Mucosa of descending colon (tissue), 3 donors: ENCODE results near the gene MTG1. TPM values are rescaled to one million over a fixed set of nuclear protein-coding genes. Genes with fewer than 3 reads are reported as not detected.
A peak's percentile ranks its signal among the peaks of the same experiment; 100 is the strongest.

Source experiments
- ATAC-seq: fragments of 200-7000 bp; cut with Tn5 transposase; one replicate; pipeline ENCODE4 v1.9.1; 2020; ENCODE audit warnings: mild to moderate bottlenecking, moderate library complexity
- DNase-seq, 3 donors: peaks; one replicate each; pipeline ENCODE4 v3.0.0-alpha.2; 2020
- H3K36me3 ChIP-seq: fragments of 200-600 bp; one replicate; pipeline ENCODE4 v1.8.0; 2021; ENCODE audit warnings: low read depth, mild to moderate bottlenecking
- H3K4me1 ChIP-seq: fragments of 200-600 bp; one replicate; pipeline ENCODE4 v1.8.0; 2021; ENCODE audit warnings: low read depth, mild to moderate bottlenecking
- H3K4me3 ChIP-seq: fragments of 200-600 bp; one replicate; pipeline ENCODE4 v1.8.0; 2021; ENCODE audit warnings: mild to moderate bottlenecking
- H3K9me3 ChIP-seq: fragments of 200-600 bp; one replicate; pipeline ENCODE4 v1.8.0; 2021; ENCODE audit warnings: mild to moderate bottlenecking
- CTCF ChIP-seq: fragments of 200-600 bp; IDR thresholded peaks from one replicate; pipeline ENCODE4 v1.8.0; 2022; ENCODE audit warnings: antibody characterized with exemption, mild to moderate bottlenecking
- intact Hi-C, 2 donors: fragments of 100-400 bp; cut with DNase I in 1 of 2; cut with micrococcal nuclease in 1 of 2; formaldehyde crosslinking; loops; one replicate each; pipeline versions ENCODE4 v1.11.0 to v1.11.1; 2022; cut with DNase I, micrococcal nuclease
- total RNA-seq, 3 donors: library from RNA; stranded (reverse); fragmentation: NEBNext Ultra II Directional in 2 of 3; extraction: Animal tissue kit (Norgen Biotek cat#: 25700) in 2 of 3; gene quantifications; one replicate each; pipeline versions ENCODE4 v1.2.1 to v1.2.4, GENCODE V29; 2021 to 2023
- donor health status: DM: no; HTN: no; CAD: no; lungs with moderate emphysema.
- donor health status: DM: no; HTN: no; CAD: no.
- donor health status: DM: no; HTN: yes; CAD: no.

Gene MTG1
- total RNA-seq, 3 donors from 2014 or later, result 43.6 to 52.7 (median 45.6) TPM

GRCh38 chr10:133396035-133396624, 2.2 kb downstream of the MTG1 start:
- Histone ChIP-seq H3K9me3 (no peaks in the 10 kb centered on the region), H3K4me1 (peaks cover 4% of the 10 kb centered on the region), H3K36me3 (peaks cover 12% of the 10 kb centered on the region), H3K4me3 (no peak overlapping the region)
- ATAC-seq (no peak), DNase-seq (peak in 1 of 3 donors; percentile 37)
- no peak for TF ChIP-seq CTCF
- intact Hi-C loops, result no loop called here

- Histone ChIP-seq H3K4me1 (peaks cover 4% of the 10 kb centered on the region), H3K36me3 (peaks cover 12% of the 10 kb centered on the region), H3K4me3 (no peak overlapping the region), H3K9me3 (no peaks in the 10 kb centered on the region)
- ATAC-seq, result no peak
- no peak for TF ChIP-seq CTCF
- intact Hi-C loops, result no loop called here
- no peak for DNase-seq
These were observed 4.0 kb downstream of the MTG1 start for GRCh38 chr10:133397938-133398337.

- Histone ChIP-seq H3K4me1 (peaks cover 4% of the 10 kb centered on the region), H3K4me3 (no peak overlapping the region), H3K9me3 (no peaks in the 10 kb centered on the region), H3K36me3 (peaks cover 8% of the 10 kb centered on the region)
- intact Hi-C loops, result no loop called here
- TF ChIP-seq CTCF, result no peak
- ATAC-seq, result no peak
- peak in 1 of 3 donors; percentile 38 for DNase-seq
These were observed 5.2 kb downstream of the MTG1 start for GRCh38 chr10:133399123-133399601.

GRCh38 chr10:133400624-133401424, 6.9 kb downstream of the MTG1 start:
- ATAC-seq (peak; percentile 66), DNase-seq (peak in 1 of 3 donors; percentile 42)
- intact Hi-C loops, result no loop called here
- no peak for TF ChIP-seq CTCF
- Histone ChIP-seq H3K4me3 (no peak overlapping the region), H3K36me3 (peaks cover 8% of the 10 kb centered on the region), H3K9me3 (no peaks in the 10 kb centered on the region), H3K4me1 (no peaks in the 10 kb centered on the region)

- peak; percentile 25 for ATAC-seq
- no peak for TF ChIP-seq CTCF
- H3K9me3 ChIP-seq, result no peaks in the 10 kb centered on the region
- peaks cover 8% of the 10 kb centered on the region for H3K36me3 ChIP-seq
- no peaks in the 10 kb centered on the region for H3K4me1 ChIP-seq
- intact Hi-C loops, result no loop called here
- H3K4me3 ChIP-seq, result no peak overlapping the region
- peak in 1 of 3 donors; percentile 50 for DNase-seq
These were observed 7.5 kb downstream of the MTG1 start for GRCh38 chr10:133401500-133401899.
